A549 (cell line): ENCODE measurements around the gene MVB12B. TPM values are rescaled to one million over a fixed set of nuclear protein-coding genes. Genes with fewer than 3 reads are reported as not detected.

Experiments
- ATAC-seq, 2 experiments: fragments of 200-7000 bp in 1 of 2; fragments of >200 bp in 1 of 2; cut with Nextera tagmentation in 1 of 2; cut with Tn5 transposase in 1 of 2; 3 replicates each; pipeline versions ENCODE4 v1.8.0 to v1.9.1; 2018 to 2020; ENCODE audit warnings: mild to moderate bottlenecking in 1 of 2, moderate library complexity in 1 of 2
- CTCF ChIA-PET: fragments of 300-600 bp; sonication (Branson Sonifier 250); formaldehyde crosslinking; extraction: SDS; loops from one replicate; lab custom pipeline; 2021; ENCODE audit warnings: antibody characterized with exemption, inconsistent platforms; lab: Yijun Ruan, JAX
- POLR2A ChIA-PET: fragments of 350-600 bp; formaldehyde crosslinking; extraction: SDS; loops from one replicate; lab custom pipeline; 2021; ENCODE audit warnings: antibody characterized with exemption, inconsistent platforms; lab: Yijun Ruan, JAX
- DNase-seq, 2 experiments: peaks; one replicate each; pipeline versions ENCODE4 v3.0.0 to v3.0.0-alpha.2; 2011 to 2016; ENCODE audit warnings: low read depth in 1 of 2, low spot score in 1 of 2
- FAIRE-seq: peaks from 2 replicates; lab custom pipeline; 2011; peaks lifted over from hg19 to GRCh38; lab: Jason Lieb, UNC
- H3K27ac ChIP-seq, 2 experiments: fragments of >200 bp; sonication (Bioruptor Twin); formaldehyde crosslinking; 3 replicates each; pipeline ENCODE4 v1.5.1; 2016 to 2017
- H3K4me1 ChIP-seq: fragments of >200 bp; sonication (Bioruptor Twin); formaldehyde crosslinking; 3 replicates; pipeline ENCODE4 v1.6.1; 2016
- H3K4me2 ChIP-seq: fragments of >200 bp; sonication (Bioruptor Twin); formaldehyde crosslinking; 3 replicates; pipeline ENCODE4 v1.6.1; 2016
- H3K4me3 ChIP-seq: fragments of >200 bp; sonication (Bioruptor Twin); formaldehyde crosslinking; 3 replicates; pipeline ENCODE4 v1.5.1; 2016
- H3K9me3 ChIP-seq: fragments of >200 bp; sonication (Bioruptor Twin); formaldehyde crosslinking; 3 replicates; pipeline ENCODE4 v1.6.1; 2016
- ATOH8 ChIP-seq: fragments of 250-450 bp; sonication (Bioruptor Pico); IDR thresholded peaks from 2 replicates; pipeline ENCODE4 v1.5.0; 2020; ENCODE audit warnings: low read depth, mild to moderate bottlenecking, moderate library complexity
- BHLHE40 ChIP-seq: IDR thresholded peaks from 2 replicates; pipeline ENCODE4 v1.6.1; 2012; ENCODE audit warnings: low read depth, low read length, inconsistent platforms
- CBX2 ChIP-seq: fragments of 200-600 bp; sonication (generic); IDR thresholded peaks from 2 replicates; pipeline ENCODE4 v1.6.1; 2016; ENCODE audit warnings: low read depth, mild to moderate bottlenecking, borderline replicate concordance
- CHD2 ChIP-seq: fragments of 150-350 bp; IDR thresholded peaks from 2 replicates; pipeline ENCODE4 v1.6.1; 2014; ENCODE audit warnings: low read length; ENCODE audit not compliant: partially characterized antibody
- CTCF ChIP-seq: fragments of >200 bp; sonication (Bioruptor Twin); formaldehyde crosslinking; IDR thresholded peaks from 3 replicates; pipeline ENCODE4 v1.5.1; 2016
- ELK1 ChIP-seq: fragments of 150-350 bp; IDR thresholded peaks from 2 replicates; pipeline ENCODE4 v1.6.1; 2014; ENCODE audit warnings: low read depth, mild to moderate bottlenecking, low read length
- ESRRA ChIP-seq: fragments of 150-350 bp; IDR thresholded peaks from 2 replicates; pipeline ENCODE4 v1.6.1; 2014; ENCODE audit warnings: mild to moderate bottlenecking, low read length, borderline replicate concordance
- FOSB ChIP-seq: fragments of 250-450 bp; sonication (Bioruptor Pico); IDR thresholded peaks from 2 replicates; pipeline ENCODE4 v1.5.0; 2020; ENCODE audit warnings: mild to moderate bottlenecking, moderate library complexity
- FOSL2 ChIP-seq, 2 experiments: fragments of 450-650 bp in 1 of 2; fragments of >200 bp in 1 of 2; sonication (Bioruptor Twin) in 1 of 2; formaldehyde crosslinking; IDR thresholded peaks; 2 replicates each; pipeline versions ENCODE4 v1.5.0 to v1.6.1; 2016 to 2020; ENCODE audit warnings: mild to moderate bottlenecking in 1 of 2, moderate library complexity in 1 of 2
- GATA3 ChIP-seq: IDR thresholded peaks from 2 replicates; pipeline ENCODE4 v1.6.1; 2012; ENCODE audit warnings: borderline replicate concordance
- HES2 ChIP-seq: fragments of >200 bp; sonication (Bioruptor Twin); formaldehyde crosslinking; IDR thresholded peaks from 2 replicates; pipeline ENCODE4 v1.6.1; 2016
- HEYL ChIP-seq: fragments of 250-450 bp; sonication (Bioruptor Pico); IDR thresholded peaks from 2 replicates; pipeline ENCODE4 v1.8.0; 2021; ENCODE audit warnings: mild to moderate bottlenecking, moderate library complexity
- HMGXB4 ChIP-seq: fragments of 250-450 bp; sonication (Bioruptor Pico); IDR thresholded peaks from 2 replicates; pipeline ENCODE4 v1.5.0; 2021; ENCODE audit warnings: mild to moderate bottlenecking, moderate library complexity, borderline replicate concordance
- HOXA7 ChIP-seq: fragments of 250-450 bp; sonication (Bioruptor Pico); IDR thresholded peaks from 2 replicates; pipeline ENCODE4 v1.5.0; 2020; ENCODE audit warnings: mild to moderate bottlenecking, moderate library complexity
- JUNB ChIP-seq: fragments of >200 bp; sonication (Bioruptor Twin); formaldehyde crosslinking; IDR thresholded peaks from 2 replicates; pipeline ENCODE4 v1.6.1; 2016
- KDM5A ChIP-seq: fragments of 200-600 bp; sonication (generic); IDR thresholded peaks from 2 replicates; pipeline ENCODE4 v1.6.1; 2016; ENCODE audit warnings: antibody characterized with exemption, mild to moderate bottlenecking
- MAZ ChIP-seq: fragments of 150-350 bp; IDR thresholded peaks from 2 replicates; pipeline ENCODE4 v1.6.1; 2014; ENCODE audit warnings: antibody characterized with exemption, low read depth, low read length, borderline replicate concordance
- NFE2L2 ChIP-seq: fragments of 150-350 bp; conservative IDR thresholded peaks from 2 replicates; pipeline ENCODE4 v1.6.1; 2014; ENCODE audit warnings: low read length
- PHF8 ChIP-seq: fragments of 200-600 bp; sonication (generic); IDR thresholded peaks from 2 replicates; pipeline ENCODE4 v1.6.1; 2016; ENCODE audit warnings: low read depth, mild to moderate bottlenecking, antibody characterized with exemption, moderate library complexity, borderline replicate concordance
- POLR2AphosphoS2 ChIP-seq: conservative IDR thresholded peaks from 2 replicates; pipeline ENCODE4 v1.6.1; 2012; ENCODE audit warnings: low read length, improper control_type of control experiment, inconsistent platforms
- RCOR1 ChIP-seq: fragments of 150-350 bp; IDR thresholded peaks from 2 replicates; pipeline ENCODE4 v1.6.1; 2014; ENCODE audit warnings: antibody characterized with exemption, low read length, low read depth
- RNF2 ChIP-seq: fragments of 200-600 bp; sonication (generic); IDR thresholded peaks from 2 replicates; pipeline ENCODE4 v1.6.1; 2016; ENCODE audit warnings: low read depth, mild to moderate bottlenecking, antibody characterized with exemption, moderate library complexity, borderline replicate concordance
- SMC3 ChIP-seq: fragments of >200 bp; sonication (Bioruptor Twin); formaldehyde crosslinking; IDR thresholded peaks from 3 replicates; pipeline ENCODE4 v1.6.1; 2018; ENCODE audit warnings: inconsistent platforms
- SREBF2 ChIP-seq: fragments of 450-650 bp; IDR thresholded peaks from 2 replicates; pipeline ENCODE4 v1.6.1; 2014; ENCODE audit warnings: mild to moderate bottlenecking, moderate library complexity
- TFCP2L1 ChIP-seq: fragments of 250-450 bp; sonication (Bioruptor Pico); IDR thresholded peaks from 2 replicates; pipeline ENCODE4 v1.5.0; 2021; ENCODE audit warnings: mild to moderate bottlenecking
- ZFP36 ChIP-seq: fragments of 450-650 bp; IDR thresholded peaks from 2 replicates; pipeline ENCODE4 v1.6.1; 2014; ENCODE audit warnings: borderline replicate concordance; ENCODE audit not compliant: partially characterized antibody
- WGBS: methylation state at CpG from one replicate; pipeline ENCODE4 v1.1.6; 2017; ENCODE audit errors: missing lambda C conversion rate; 5-methylcytosine and 5-hydroxymethylcytosine counted together
- polyA plus RNA-seq, 4 experiments: library from polyadenylated mRNA; depleted of rRNA in 3 of 4; stranded (reverse); fragments of >200 nt; fragmentation: RNase III in 1 of 4; extraction: RNeasy Plus Mini Kit Qiagen cat#74134 plus additional on column Dnase treatment in 1 of 4; gene quantifications; 2 replicates in 3 of 4; 3 replicates in 1 of 4; pipeline ENCODE4 v1.2.3, GENCODE V29; 2011 to 2017
- TF ChIP-seq, protein P1 (sequence below): fragments of 450-650 bp; IDR thresholded peaks from 2 replicates; pipeline ENCODE4 v1.6.1; 2014; ENCODE audit warnings: antibody characterized with exemption

The MVB12B gene
- polyA plus RNA-seq, 2 of the 4 experiments (the other 2 are of a cell fraction): 4.6 to 5.9 TPM

- Histone ChIP-seq H3K9me3 (no peaks in the 10 kb centered on the region), H3K4me2 (no peak overlapping the region), H3K4me1 (no peaks in the 10 kb centered on the region), H3K27ac (no peak overlapping the region), H3K4me3 (no peak overlapping the region)
- ChIA-PET POLR2A (interaction anchor here (0.6 kb wide), 1 partner anchor 915 kb away, joined by 7 read pairs; no protein-coding TSS in a partner anchor), CTCF (interaction anchor here (0.6 to 2.0 kb wide), 4 partner anchors 34 to 161 kb away, joined by 3 to 5 read pairs (median 4); no protein-coding TSS in a partner anchor)
- TF ChIP-seq RCOR1: no peak
- no peak for TF ChIP-seq CHD2
- no peak for TF ChIP-seq ELK1
- no peak for TF ChIP-seq SREBF2
- TF ChIP-seq POLR2AphosphoS2: no peak
- no peak for TF ChIP-seq MAZ
- TF ChIP-seq CBX2: no peak
- no peak for TF ChIP-seq FOSB (CRISPR knock-in tag)
- no peak for TF ChIP-seq GATA3
- no peak for TF ChIP-seq RNF2
- no peak for TF ChIP-seq NFE2L2
- TF ChIP-seq JUNB: no peak
- no peak for TF ChIP-seq HES2
- no peak for TF ChIP-seq PHF8
- TF ChIP-seq, protein P1, sequence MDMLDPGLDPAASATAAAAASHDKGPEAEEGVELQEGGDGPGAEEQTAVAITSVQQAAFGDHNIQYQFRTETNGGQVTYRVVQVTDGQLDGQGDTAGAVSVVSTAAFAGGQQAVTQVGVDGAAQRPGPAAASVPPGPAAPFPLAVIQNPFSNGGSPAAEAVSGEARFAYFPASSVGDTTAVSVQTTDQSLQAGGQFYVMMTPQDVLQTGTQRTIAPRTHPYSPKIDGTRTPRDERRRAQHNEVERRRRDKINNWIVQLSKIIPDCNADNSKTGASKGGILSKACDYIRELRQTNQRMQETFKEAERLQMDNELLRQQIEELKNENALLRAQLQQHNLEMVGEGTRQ: no peak
- no peak for TF ChIP-seq ATOH8
- TF ChIP-seq TFCP2L1 (CRISPR knock-in tag): no peak
- no peak for TF ChIP-seq HOXA7 (CRISPR knock-in tag)
- TF ChIP-seq FOSL2 (IDR thresholded peaks at IDR 0.05): no peak
- TF ChIP-seq FOSL2 (CRISPR knock-in tag; IDR thresholded peaks at IDR 0.05): no peak
- TF ChIP-seq KDM5A: no peak
- 74% methylated on average over 15 of the region's 15 CpGs for WGBS
- FAIRE-seq (no peak), ATAC-seq (no peak), DNase-seq (no peak)
Observed at GRCh38 chr9:126307322-126308061, 19.1 kb upstream of the MVB12B start.

GRCh38 chr9:126309427-126310189, 17.0 kb upstream of the MVB12B start:
- no peak for DNase-seq
- H3K4me1 ChIP-seq: no peaks in the 10 kb centered on the region
- no peak overlapping the region for H3K27ac ChIP-seq
- ATAC-seq: no peak
- CTCF ChIA-PET: interaction anchor here (2.0 to 2.4 kb wide), 3 partner anchors 16 to 89 kb away, joined by 5 to 10 read pairs (median 6); no protein-coding TSS in a partner anchor
- H3K9me3 ChIP-seq: no peaks in the 10 kb centered on the region
- H3K4me3 ChIP-seq: no peak overlapping the region
- no peak for FAIRE-seq
- POLR2A ChIA-PET: no interaction called here
- WGBS: 49% methylated on average over 8 of the region's 8 CpGs
- no peak overlapping the region for H3K4me2 ChIP-seq
- no peak for TF ChIP-seq ESRRA
- no peak for TF ChIP-seq BHLHE40
- TF ChIP-seq HEYL (CRISPR knock-in tag): no peak
- no peak for TF ChIP-seq ELK1
- no peak for TF ChIP-seq FOSB (CRISPR knock-in tag)
- TF ChIP-seq ZFP36: no peak
- no peak for TF ChIP-seq CTCF
- TF ChIP-seq HMGXB4: no peak
- TF ChIP-seq CHD2: no peak
- TF ChIP-seq SMC3: no peak
